Thyroid gland (tissue), 4 donors: ENCODE results near the gene ZBTB48. TPM values are rescaled to one million over a fixed set of nuclear protein-coding genes. Genes with fewer than 3 reads are reported as not detected.

ENCODE experiments used
- DNase-seq, 2 donors: peaks; one replicate each; pipeline ENCODE4 v3.0.0-alpha.2; 2019
- H3K27ac ChIP-seq, 3 donors: fragments of 200-600 bp; sonication (generic); 1 replicate in 2 of 3; 2 replicates in 1 of 3; pipeline ENCODE4 v1.5.1; 2016 to 2019; ENCODE audit warnings: mild to moderate bottlenecking in 1 of 3, moderate library complexity in 1 of 3
- H3K27me3 ChIP-seq: fragments of 200-600 bp; sonication (generic); one replicate; pipeline ENCODE4 v1.5.1; 2019
- H3K36me3 ChIP-seq, 2 donors: fragments of 200-600 bp; sonication (generic); one replicate each; pipeline ENCODE4 v1.5.1; 2016 to 2019
- H3K4me1 ChIP-seq, 2 donors: fragments of 200-600 bp; sonication (generic); one replicate each; pipeline ENCODE4 v1.5.1; 2017 to 2019
- H3K4me3 ChIP-seq, 3 donors: fragments of 200-600 bp; sonication (generic); replicated peaks in 1 of 3; 1 replicate in 2 of 3; 2 replicates in 1 of 3; pipeline ENCODE4 v1.5.1; 2016; ENCODE audit warnings: mild to moderate bottlenecking in 1 of 3
- H3K9me3 ChIP-seq: fragments of 200-600 bp; sonication (generic); one replicate; pipeline ENCODE4 v1.5.1; 2017
- CTCF ChIP-seq, 6 experiments: fragments of 200-600 bp in 3 of 6; fragments of 450-650 bp in 3 of 6; sonication (generic) in 3 of 6; IDR thresholded peaks; one replicate each; pipeline ENCODE4 v1.5.1; 2016 to 2019; ENCODE audit warnings: antibody characterized with exemption in 6 of 6, mild to moderate bottlenecking in 2 of 6, inconsistent platforms in 1 of 6, moderate library complexity in 1 of 6
- POLR2A ChIP-seq, 2 donors: fragments of 450-650 bp; IDR thresholded peaks; one replicate each; pipeline ENCODE4 v1.6.1; 2017; ENCODE audit warnings: antibody characterized with exemption in 2 of 2, mild to moderate bottlenecking in 2 of 2, moderate library complexity in 1 of 2
- WGBS, 2 donors: methylation state at CpG; one replicate each; pipeline ENCODE4 v1.1.5; 2017; 5-methylcytosine and 5-hydroxymethylcytosine counted together
- intact Hi-C: fragments of 100-400 bp; cut with DNase I; formaldehyde crosslinking; loops from one replicate; pipeline ENCODE4 v1.15.1; 2023
- total RNA-seq, 4 donors: library from RNA; depleted of rRNA; stranded (reverse); fragments of >200 nt; gene quantifications; one replicate each; pipeline ENCODE4 v1.2.3, GENCODE V29; 2016

ZBTB48 gene
- 10 to 100 TPM; 22.7 to 33.8 (median 29.4) TPM for total RNA-seq

- Histone ChIP-seq H3K27ac (peak within 1 kb of the TSS; percentile 69 to 86 (median 86)), H3K4me1 (peaks cover 14 to 23% of the 10 kb centered on the region in 2 donors), H3K36me3 (no peaks in the 10 kb centered on the region), H3K27me3 (no peaks in the 10 kb centered on the region), H3K9me3 (no peaks in the 10 kb centered on the region), H3K4me3 (peak within 1 kb of the TSS; percentile 85 to 95 (median 90))
- peak; percentile 99 to 100 for DNase-seq
- TF ChIP-seq POLR2A (IDR thresholded peaks at IDR 0.05) (peak; percentile 84 to 97), CTCF (IDR thresholded peaks at IDR 0.05) (no peak)
- intact Hi-C loops, result no loop called here
- 12 to 70% methylated on average over 6 to 45 of the region's 58 CpGs for WGBS, 2 donors
These were observed at the start of gene ZBTB48 for GRCh38 chr1:6579374-6580118. Gene ZBTB48 (plus strand): TSS chr1:6579994. CDS start chr1:6580610, 616 bp downstream.

DNA sequence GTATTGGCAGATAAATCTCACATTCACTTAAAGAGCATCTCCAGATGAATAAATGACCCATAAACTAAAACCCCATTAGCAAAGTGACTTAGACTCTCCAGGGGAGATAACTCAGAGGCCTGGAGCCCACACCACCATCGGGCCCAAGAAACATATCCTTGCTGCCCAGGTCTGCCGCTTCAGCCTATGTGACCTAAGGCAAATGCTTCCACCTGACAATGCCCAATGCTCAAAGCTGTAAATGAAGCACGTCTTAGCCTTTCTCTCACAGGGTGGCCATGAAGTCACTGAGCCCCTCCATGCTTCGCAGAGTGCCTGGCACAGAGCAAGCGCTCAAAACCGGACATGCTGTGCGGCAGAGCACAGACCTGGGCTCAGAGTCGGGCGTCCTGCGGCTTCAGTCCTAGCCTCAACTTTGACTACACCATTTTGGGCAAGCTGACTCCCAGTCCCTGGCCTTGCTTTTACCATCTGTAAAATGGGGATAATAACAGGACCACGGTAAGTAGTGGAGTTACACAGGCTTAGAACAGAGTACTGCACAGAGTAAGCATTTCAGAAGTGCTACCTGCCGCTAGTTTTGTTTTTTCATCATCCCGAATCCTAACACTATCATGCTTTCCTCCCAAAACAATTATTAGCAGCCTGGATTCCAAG lies 49.2 kb upstream of the ZBTB48 start:
- WGBS, 2 donors, result 93 to 98% methylated on average over 13 of the region's 13 CpGs
- H3K27me3 ChIP-seq, result no peaks in the 10 kb centered on the region
- H3K27ac ChIP-seq, result no peak overlapping the region
- no peak for DNase-seq
- H3K4me3 ChIP-seq, result no peak overlapping the region
- no peaks in the 10 kb centered on the region for H3K4me1 ChIP-seq
- H3K9me3 ChIP-seq, result no peaks in the 10 kb centered on the region
- peaks cover 53 to 57% of the 10 kb centered on the region in 2 donors for H3K36me3 ChIP-seq
- TF ChIP-seq POLR2A (IDR thresholded peaks at IDR 0.05) (no peak), CTCF (IDR thresholded peaks at IDR 0.05) (no peak)
- intact Hi-C loops, result no loop called here

DNA sequence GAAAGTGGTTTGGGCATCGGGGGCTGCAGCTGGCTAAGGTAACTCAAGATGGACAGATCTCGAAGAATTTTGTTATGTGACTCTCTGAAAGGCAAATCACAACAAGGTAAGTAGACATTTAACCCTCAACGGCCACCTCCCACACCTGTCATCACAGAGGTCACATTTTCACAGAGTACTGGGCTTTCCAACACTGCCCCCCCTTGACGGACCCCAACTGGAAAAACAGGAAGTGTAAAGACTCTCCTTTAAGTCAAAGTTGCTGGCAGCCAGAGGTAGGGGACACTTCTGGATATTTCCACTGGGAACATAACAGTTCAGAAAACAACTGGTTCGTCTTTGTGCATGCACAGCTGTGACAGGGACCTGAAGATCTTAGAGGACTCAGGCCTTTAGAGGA lies 47.8 kb upstream of the ZBTB48 start:
- no peaks in the 10 kb centered on the region for H3K9me3 ChIP-seq
- H3K36me3 ChIP-seq, result peaks cover 40 to 45% of the 10 kb centered on the region in 2 donors
- 88 to 92% methylated on average over 5 of the region's 5 CpGs for WGBS, 2 donors
- no peaks in the 10 kb centered on the region for H3K27me3 ChIP-seq
- no peaks in the 10 kb centered on the region for H3K4me1 ChIP-seq
- intact Hi-C loops, result no loop called here
- H3K27ac ChIP-seq, result no peak overlapping the region
- H3K4me3 ChIP-seq, result no peak overlapping the region
- DNase-seq, result no peak
- TF ChIP-seq POLR2A (IDR thresholded peaks at IDR 0.05), result no peak
- no peak for TF ChIP-seq CTCF (IDR thresholded peaks at IDR 0.05)

GRCh38 chr1:6534248-6534822 lies 45.5 kb upstream of the ZBTB48 start:
- TF ChIP-seq POLR2A (IDR thresholded peaks at IDR 0.05), result no peak
- TF ChIP-seq CTCF (IDR thresholded peaks at IDR 0.05), result no peak
- H3K4me3 ChIP-seq, result no peak overlapping the region
- no peaks in the 10 kb centered on the region for H3K9me3 ChIP-seq
- H3K4me1 ChIP-seq, result no peaks in the 10 kb centered on the region
- H3K27me3 ChIP-seq, result no peaks in the 10 kb centered on the region
- no peak for DNase-seq
- H3K36me3 ChIP-seq, result peaks cover 28 to 34% of the 10 kb centered on the region in 2 donors
- 87 to 95% methylated on average over 8 of the region's 8 CpGs for WGBS, 2 donors
- no peak overlapping the region for H3K27ac ChIP-seq
- intact Hi-C loops, result no loop called here

- WGBS, 2 donors, result 86 to 90% methylated on average over 4 of the region's 4 CpGs
- Histone ChIP-seq H3K27me3 (no peaks in the 10 kb centered on the region), H3K4me3 (no peak overlapping the region), H3K36me3 (peaks cover 28 to 30% of the 10 kb centered on the region in 2 donors), H3K27ac (no peak overlapping the region), H3K9me3 (no peaks in the 10 kb centered on the region), H3K4me1 (no peaks in the 10 kb centered on the region)
- no peak for DNase-seq
- intact Hi-C loops, result no loop called here
- TF ChIP-seq CTCF (IDR thresholded peaks at IDR 0.05) (no peak), POLR2A (IDR thresholded peaks at IDR 0.05) (no peak)
These were observed 44.6 kb upstream of the ZBTB48 start for GRCh38 chr1:6535214-6535613.
